Lung (tissue), 12 donors: ENCODE measurements around the gene EPHB1. TPM values are rescaled to one million over a fixed set of nuclear protein-coding genes. Genes with fewer than 3 reads are reported as not detected.

Experiments
- ATAC-seq: fragments of 200-7000 bp; cut with Tn5 transposase; one replicate; pipeline ENCODE4 v1.9.1; 2020; ENCODE audit warnings: moderate number of reproducible peaks; ENCODE audit not compliant: insufficient read depth, low FRiP score
- DNase-seq, 3 donors: peaks; one replicate each; pipeline ENCODE4 v3.0.0-alpha.2; 2013 to 2017
- H3K27ac ChIP-seq, 2 donors: one replicate each; pipeline ENCODE4 v1.5.1; 2013; ENCODE audit warnings: mild to moderate bottlenecking in 2 of 2, moderate library complexity in 2 of 2, control low read depth in 1 of 2, inconsistent platforms in 1 of 2, low read depth in 1 of 2, low read length in 1 of 2
- H3K27me3 ChIP-seq, 3 donors: one replicate each; pipeline ENCODE4 v1.5.1; 2013; ENCODE audit warnings: low read length in 2 of 3; ENCODE audit not compliant: control insufficient read depth in 3 of 3, insufficient read depth in 3 of 3
- H3K36me3 ChIP-seq, 4 donors: one replicate each; pipeline ENCODE4 v1.5.1; 2013; ENCODE audit warnings: low read length in 4 of 4, mild to moderate bottlenecking in 1 of 4, moderate library complexity in 1 of 4; ENCODE audit not compliant: control insufficient read depth in 4 of 4, insufficient read depth in 4 of 4
- H3K4me1 ChIP-seq, 5 donors: one replicate each; pipeline ENCODE4 v1.5.1; 2013; ENCODE audit warnings: low read length in 5 of 5, mild to moderate bottlenecking in 2 of 5, moderate library complexity in 1 of 5; ENCODE audit not compliant: control insufficient read depth in 5 of 5, insufficient read depth in 5 of 5
- H3K4me3 ChIP-seq: one replicate; pipeline ENCODE4 v1.5.1; 2013; ENCODE audit warnings: mild to moderate bottlenecking, control low read depth, moderate library complexity
- H3K9ac ChIP-seq, 2 donors: one replicate each; pipeline ENCODE4 v1.5.1; 2013; ENCODE audit warnings: low read length in 2 of 2, control low read depth in 1 of 2; ENCODE audit not compliant: insufficient read depth in 1 of 2
- H3K9me3 ChIP-seq, 4 donors: one replicate each; pipeline ENCODE4 v1.5.1; 2013; ENCODE audit warnings: low read length in 3 of 4, mild to moderate bottlenecking in 1 of 4, moderate library complexity in 1 of 4; ENCODE audit not compliant: control insufficient read depth in 4 of 4, insufficient read depth in 3 of 4
- WGBS, 2 donors: extraction: QIAGEN DNeasy Blood & Tissue Kit; methylation state at CpG; one replicate each; pipeline ENCODE4 v1.1.7; 2013; 5-methylcytosine and 5-hydroxymethylcytosine counted together
- polyA plus RNA-seq, 2 donors: library from polyadenylated mRNA; stranded (reverse); fragments of 200-250 nt; gene quantifications; one replicate each; pipeline ENCODE4 v1.2.1, GENCODE V29; 2013
- total RNA-seq, 2 donors: library from RNA; depleted of rRNA in 1 of 2; stranded (reverse); fragments of >200 nt in 1 of 2; gene quantifications; one replicate each; pipeline ENCODE4 v1.2.1, GENCODE V29; 2014 to 2021
- TF ChIP-seq, protein P1 (sequence below): IDR thresholded peaks from 2 replicates; pipeline ENCODE4 v1.5.1; 2012; ENCODE audit warnings: mild to moderate bottlenecking; ENCODE audit errors: control extremely low read depth, extremely low read depth
- donor health status: control.
- donor health status: control.
- donor health status: Bipolar disorder and iron deficiency.
- donor health status: healthy.
- donor health status: DM: yes; HTN: yes; CAD: no.

Gene EPHB1
- total and polyA plus RNA-seq, 4 donors, result 0.30 to 6.3 (median 2.1) TPM

DNA sequence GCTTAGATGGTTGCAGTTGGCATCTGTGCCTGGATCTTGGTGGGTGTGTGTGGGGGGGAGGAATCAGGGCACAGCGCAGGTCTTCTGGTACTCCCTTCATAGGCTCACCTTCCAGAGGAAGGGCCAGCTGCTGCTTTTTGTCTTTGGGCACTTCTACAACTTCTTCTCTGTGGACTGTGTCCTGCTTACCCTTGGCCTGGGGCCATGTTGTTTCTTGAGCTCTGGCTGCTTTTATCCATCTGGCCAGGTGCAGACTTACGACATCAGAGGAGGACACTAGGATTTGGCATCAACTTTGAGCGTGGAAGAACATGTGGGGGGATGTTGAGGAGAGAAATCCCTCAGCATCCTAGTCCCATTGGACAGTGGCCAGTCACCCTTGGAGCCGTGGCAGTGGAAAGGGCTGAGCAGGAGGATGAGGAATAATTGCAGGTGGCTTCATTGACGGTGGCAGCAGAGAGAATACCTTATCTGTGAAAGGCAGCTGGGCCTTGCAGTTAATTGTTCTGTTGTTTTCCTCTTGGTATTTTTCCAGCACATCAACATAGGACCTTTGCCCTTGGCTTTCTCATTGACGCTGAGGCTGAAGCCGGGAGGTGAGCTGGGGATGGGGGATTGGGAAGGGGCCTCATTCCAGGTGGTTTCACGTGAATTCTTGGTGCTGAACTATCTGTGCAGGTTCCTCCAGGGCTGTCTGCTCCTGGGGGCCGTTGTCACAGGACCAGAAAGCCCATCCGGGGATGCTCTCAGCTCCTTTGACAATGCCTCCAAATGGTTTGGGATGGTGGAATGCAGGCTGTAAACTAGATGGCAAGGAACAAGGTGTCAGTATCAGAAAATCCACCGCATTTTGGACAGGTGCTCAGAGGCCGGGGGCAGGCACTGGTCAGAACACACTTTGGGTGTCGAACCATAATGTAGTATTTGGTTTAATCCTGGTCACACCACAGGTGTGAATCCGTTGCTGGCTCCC, 9.7 kb downstream of the EPHB1 start:
- H3K9ac ChIP-seq, result no peak overlapping the region
- H3K27me3 ChIP-seq, result peaks cover 0 to 13% (median 2%) of the 10 kb centered on the region in 3 donors
- DNase-seq (no peak), ATAC-seq (no peak)
- no peaks in the 10 kb centered on the region for H3K4me1 ChIP-seq
- TF ChIP-seq, protein P1, sequence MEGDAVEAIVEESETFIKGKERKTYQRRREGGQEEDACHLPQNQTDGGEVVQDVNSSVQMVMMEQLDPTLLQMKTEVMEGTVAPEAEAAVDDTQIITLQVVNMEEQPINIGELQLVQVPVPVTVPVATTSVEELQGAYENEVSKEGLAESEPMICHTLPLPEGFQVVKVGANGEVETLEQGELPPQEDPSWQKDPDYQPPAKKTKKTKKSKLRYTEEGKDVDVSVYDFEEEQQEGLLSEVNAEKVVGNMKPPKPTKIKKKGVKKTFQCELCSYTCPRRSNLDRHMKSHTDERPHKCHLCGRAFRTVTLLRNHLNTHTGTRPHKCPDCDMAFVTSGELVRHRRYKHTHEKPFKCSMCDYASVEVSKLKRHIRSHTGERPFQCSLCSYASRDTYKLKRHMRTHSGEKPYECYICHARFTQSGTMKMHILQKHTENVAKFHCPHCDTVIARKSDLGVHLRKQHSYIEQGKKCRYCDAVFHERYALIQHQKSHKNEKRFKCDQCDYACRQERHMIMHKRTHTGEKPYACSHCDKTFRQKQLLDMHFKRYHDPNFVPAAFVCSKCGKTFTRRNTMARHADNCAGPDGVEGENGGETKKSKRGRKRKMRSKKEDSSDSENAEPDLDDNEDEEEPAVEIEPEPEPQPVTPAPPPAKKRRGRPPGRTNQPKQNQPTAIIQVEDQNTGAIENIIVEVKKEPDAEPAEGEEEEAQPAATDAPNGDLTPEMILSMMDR, result no peak
- H3K36me3 ChIP-seq, result no peaks in the 10 kb centered on the region
- no peak overlapping the region for H3K27ac ChIP-seq
- H3K4me3 ChIP-seq, result no peak overlapping the region
- no peaks in the 10 kb centered on the region for H3K9me3 ChIP-seq
- 80 to 83% methylated on average over 14 of the region's 14 CpGs for WGBS, 2 donors

- Histone ChIP-seq H3K9ac (no peak overlapping the region), H3K9me3 (no peaks in the 10 kb centered on the region), H3K27ac (no peak overlapping the region), H3K4me1 (no peaks in the 10 kb centered on the region), H3K27me3 (peaks cover 0 to 8% (median 3%) of the 10 kb centered on the region in 3 donors), H3K4me3 (no peak overlapping the region), H3K36me3 (no peaks in the 10 kb centered on the region)
- no peak for DNase-seq
- 69% methylated on average over 6 of the region's 6 CpGs for WGBS, 2 donors
- TF ChIP-seq, protein P1, result no peak
- ATAC-seq, result no peak
Measured at GRCh38 chr3:134807189-134807588, 12.1 kb downstream of the EPHB1 start.

GRCh38 chr3:134808835-134809234, 13.8 kb downstream of the EPHB1 start:
- WGBS, 2 donors, result 98 to 100% methylated on average over 1 of the region's 1 CpG
- H3K4me3 ChIP-seq, result no peak overlapping the region
- no peak for DNase-seq

More at GRCh38 chr3:134808835-134809234, 13.8 kb downstream of the EPHB1 start:
- no peak overlapping the region for H3K27ac ChIP-seq
- H3K9ac ChIP-seq, result no peak overlapping the region
- no peaks in the 10 kb centered on the region for H3K9me3 ChIP-seq
- H3K36me3 ChIP-seq, result no peaks in the 10 kb centered on the region
- no peaks in the 10 kb centered on the region for H3K4me1 ChIP-seq
- no peak for ATAC-seq
- TF ChIP-seq, protein P1, result no peak
- peaks cover 0 to 8% (median 3%) of the 10 kb centered on the region in 3 donors for H3K27me3 ChIP-seq
